HEK293 (cell line): ENCODE data around the gene LCN12.

Source experiments
- CTCF ChIA-PET: fragments of 350-600 bp; formaldehyde crosslinking; extraction: SDS; loops from one replicate; lab custom pipeline; 2021; ENCODE audit warnings: antibody characterized with exemption; lab: Yijun Ruan, JAX
- POLR2A ChIA-PET: fragments of 300-600 bp; formaldehyde crosslinking; extraction: SDS; loops from one replicate; lab custom pipeline; 2020; ENCODE audit warnings: antibody characterized with exemption, inconsistent platforms; lab: Yijun Ruan, JAX
- H3K27ac ChIP-seq: fragments of 200-500 bp; sonication (Bioruptor generic); 2 replicates; pipeline ENCODE4 v1.5.1; 2014; ENCODE audit warnings: low read depth, low read length, control low read depth, inconsistent platforms; ENCODE audit errors: extremely low read depth
- H3K36me3 ChIP-seq, 2 experiments: fragments of 200-500 bp in 1 of 2; sonication (Bioruptor generic) in 1 of 2; 1 replicate in 1 of 2; 2 replicates in 1 of 2; pipeline ENCODE4 v1.5.1; 2014 to 2017; ENCODE audit warnings: inconsistent platforms in 2 of 2, low read length in 2 of 2; ENCODE audit not compliant: control insufficient read depth in 2 of 2, insufficient read depth in 1 of 2
- H3K4me1 ChIP-seq: fragments of 200-500 bp; sonication (Bioruptor generic); 2 replicates; pipeline ENCODE4 v1.5.1; 2014; ENCODE audit warnings: mild to moderate bottlenecking, low read length, inconsistent platforms; ENCODE audit not compliant: control insufficient read depth, insufficient read depth
- H3K4me3 ChIP-seq: 2 replicates; pipeline ENCODE4 v1.5.1; 2011; ENCODE audit warnings: low read depth, mild to moderate bottlenecking, control low read depth, low read length, moderate library complexity
- H3K9me3 ChIP-seq: fragments of 200-500 bp; sonication (Bioruptor generic); 2 replicates; pipeline ENCODE4 v1.5.1; 2014; ENCODE audit warnings: low read depth, low read length, inconsistent platforms; ENCODE audit not compliant: control insufficient read depth, insufficient read depth
- CTCF ChIP-seq: fragments of 450-650 bp; formaldehyde crosslinking; IDR thresholded peaks from 2 replicates; pipeline ENCODE4 v1.5.1; 2016; ENCODE audit warnings: missing biosample characterization, missing genetic modification characterization
- GLIS2 ChIP-seq: fragments of 450-650 bp; formaldehyde crosslinking; IDR thresholded peaks from 2 replicates; pipeline ENCODE4 v1.5.1; 2016; ENCODE audit warnings: missing biosample characterization, missing genetic modification characterization
- IKZF3 ChIP-seq: fragments of 450-650 bp; IDR thresholded peaks from 2 replicates; pipeline ENCODE4 v1.5.0; 2018; ENCODE audit warnings: missing biosample characterization, mild to moderate bottlenecking, missing genetic modification characterization, moderate library complexity
- KLF1 ChIP-seq: fragments of 450-650 bp; formaldehyde crosslinking; IDR thresholded peaks from 2 replicates; pipeline ENCODE4 v1.5.1; 2016; ENCODE audit warnings: missing biosample characterization, missing genetic modification characterization
- KLF16 ChIP-seq: fragments of 450-650 bp; formaldehyde crosslinking; IDR thresholded peaks from 2 replicates; pipeline ENCODE4 v1.5.1; 2017; ENCODE audit warnings: missing biosample characterization, missing genetic modification characterization
- KLF7 ChIP-seq: fragments of 450-650 bp; formaldehyde crosslinking; IDR thresholded peaks from 2 replicates; pipeline ENCODE4 v1.5.1; 2016; ENCODE audit warnings: missing biosample characterization, missing genetic modification characterization, borderline replicate concordance
- ZBTB1 ChIP-seq: fragments of 450-650 bp; formaldehyde crosslinking; IDR thresholded peaks from 2 replicates; pipeline ENCODE4 v1.5.1; 2016; ENCODE audit warnings: missing biosample characterization, missing genetic modification characterization
- ZBTB21 ChIP-seq: fragments of 450-650 bp; formaldehyde crosslinking; IDR thresholded peaks from 2 replicates; pipeline ENCODE4 v1.5.1; 2017; ENCODE audit warnings: missing biosample characterization, missing genetic modification characterization
- ZBTB26 ChIP-seq: fragments of 450-650 bp; formaldehyde crosslinking; optimal IDR thresholded peaks from 2 replicates; pipeline ENCODE3; 2016; ENCODE audit warnings: missing biosample characterization, mild to moderate bottlenecking, missing genetic modification characterization
- ZBTB7A ChIP-seq: fragments of 450-650 bp; formaldehyde crosslinking; IDR thresholded peaks from 2 replicates; pipeline ENCODE4 v1.5.1; 2016; ENCODE audit warnings: low read depth, missing biosample characterization, missing genetic modification characterization
- ZNF133 ChIP-seq: fragments of 450-650 bp; formaldehyde crosslinking; IDR thresholded peaks from 2 replicates; pipeline ENCODE4 v1.5.1; 2016; ENCODE audit warnings: missing biosample characterization, missing genetic modification characterization
- ZNF2 ChIP-seq: fragments of 450-650 bp; formaldehyde crosslinking; IDR thresholded peaks from 2 replicates; pipeline ENCODE4 v1.5.1; 2016; ENCODE audit warnings: missing biosample characterization, missing genetic modification characterization
- ZNF335 ChIP-seq: fragments of 450-650 bp; formaldehyde crosslinking; conservative IDR thresholded peaks from 2 replicates; pipeline ENCODE4 v1.5.1; 2016; ENCODE audit warnings: missing biosample characterization, missing genetic modification characterization
- ZNF449 ChIP-seq: fragments of 450-650 bp; formaldehyde crosslinking; IDR thresholded peaks from 2 replicates; pipeline ENCODE4 v1.5.1; 2017; ENCODE audit warnings: missing biosample characterization, mild to moderate bottlenecking, missing genetic modification characterization, moderate library complexity
- ZNF501 ChIP-seq: fragments of 450-650 bp; formaldehyde crosslinking; IDR thresholded peaks from 2 replicates; pipeline ENCODE4 v1.5.1; 2016; ENCODE audit warnings: missing biosample characterization, missing genetic modification characterization
- ZNF692 ChIP-seq: fragments of 450-650 bp; formaldehyde crosslinking; IDR thresholded peaks from 2 replicates; pipeline ENCODE4 v1.5.1; 2016; ENCODE audit warnings: missing biosample characterization, missing genetic modification characterization
- ZNF76 ChIP-seq: fragments of 450-650 bp; formaldehyde crosslinking; IDR thresholded peaks from 2 replicates; pipeline ENCODE4; 2016; ENCODE audit warnings: low read depth, missing biosample characterization, missing genetic modification characterization, borderline replicate concordance

LCN12 gene

DNA sequence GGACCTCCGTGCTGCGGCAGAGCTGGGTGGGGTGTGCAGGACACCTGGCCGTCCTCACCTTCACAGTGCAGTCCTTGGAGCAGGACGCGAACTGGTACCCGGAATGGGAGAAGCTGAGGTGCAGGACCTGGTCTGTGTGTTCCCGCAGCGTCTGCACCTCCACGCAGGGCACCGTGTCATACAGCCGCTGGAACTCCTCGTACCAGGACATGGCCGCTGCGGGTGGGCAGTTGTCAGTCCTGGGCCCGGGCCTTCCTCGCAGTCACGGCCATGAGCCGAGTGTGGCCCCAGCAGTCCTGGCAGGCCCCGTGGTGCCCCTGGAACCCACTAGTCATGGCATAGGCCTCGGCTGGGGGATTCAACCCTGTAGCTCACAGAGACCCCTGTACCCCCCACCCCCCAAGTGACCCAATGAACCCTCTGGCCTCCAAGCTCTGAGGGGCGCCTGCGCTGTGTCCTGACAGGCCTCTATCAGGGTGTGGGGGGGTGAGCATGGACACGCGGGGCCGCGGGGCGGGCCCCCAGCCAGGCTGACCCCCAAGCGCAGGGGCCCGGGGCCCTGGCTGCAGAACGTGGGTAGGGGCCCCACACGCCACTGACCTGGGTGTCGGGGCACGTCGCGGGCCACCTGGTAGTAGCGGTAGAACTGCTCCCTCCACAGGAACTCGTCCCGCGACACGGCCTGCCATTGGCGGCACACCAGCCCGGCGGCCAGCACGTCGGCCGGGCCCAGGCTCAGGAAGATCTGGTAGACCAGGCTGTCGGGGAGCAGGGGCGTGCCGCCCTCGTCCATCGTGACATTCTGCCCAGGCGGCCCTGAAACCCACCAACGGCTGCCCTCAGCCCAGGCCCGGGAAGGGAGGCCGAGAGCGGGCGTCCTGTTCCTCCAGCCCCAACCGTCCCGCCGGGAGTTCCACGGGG lies 8.5 kb upstream of the LCN12 start (continued):
- TF ChIP-seq KLF7 (tag by site-specific recombination): 0 out of 2 replicates have a peak, but pooled peaks have one; percentile 15
- TF ChIP-seq ZNF335 (tag by site-specific recombination): peak; percentile 71
- no peak for TF ChIP-seq ZNF133 (tag by site-specific recombination)
- TF ChIP-seq KLF1 (tag by site-specific recombination): peak; percentile 64
- TF ChIP-seq ZBTB7A (tag by site-specific recombination): peak; percentile 75; the same call in 1 of the 2 replicates
- TF ChIP-seq ZBTB1 (tag by site-specific recombination): no peak
- 0 out of 2 replicates have a peak, but pooled peaks have one; percentile 23 for TF ChIP-seq ZNF501
- TF ChIP-seq ZNF692: 0 out of 2 replicates have a peak, but pooled peaks have one; percentile 20
- TF ChIP-seq ZBTB21 (tag by site-specific recombination): no peak
- TF ChIP-seq KLF16 (tag by site-specific recombination): 0 out of 2 replicates have a peak, but pooled peaks have one; percentile 34
- 0 out of 2 replicates have a peak, but pooled peaks have one; percentile 16 for TF ChIP-seq ZNF76
- no peak for TF ChIP-seq ZNF2 (tag by site-specific recombination)
- TF ChIP-seq GLIS2: peak; percentile 70

DNA sequence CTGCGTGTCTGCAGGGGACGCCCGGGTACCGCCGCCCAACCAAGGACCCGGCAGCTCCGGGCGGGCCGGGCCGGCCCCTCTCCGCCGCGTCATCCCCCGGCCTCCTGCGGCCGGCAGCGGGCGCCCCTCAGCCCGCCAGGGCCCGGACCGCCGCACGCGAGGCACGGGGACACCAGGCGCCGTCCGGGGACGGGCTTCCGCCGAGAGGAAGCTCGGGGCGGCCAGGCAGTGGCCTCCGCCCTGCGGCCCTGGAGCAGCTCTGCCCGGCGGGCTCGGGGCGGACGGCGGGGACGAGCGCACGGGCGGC lies 7.9 kb upstream of the LCN12 start:
- peak overlapping the region; percentile 90 for H3K27ac ChIP-seq
- CTCF ChIA-PET: interaction anchor here (0.6 to 5.7 kb wide), 10 partner anchors 8 to 263 kb away, joined by 3 to 119 read pairs (median 3); no protein-coding TSS in a partner anchor

More for the DNA sequence above, 7.9 kb upstream of the LCN12 start:
- no peaks in the 10 kb centered on the region for H3K4me1 ChIP-seq
- H3K4me3 ChIP-seq: peak overlapping the region; percentile 51
- H3K9me3 ChIP-seq: no peaks in the 10 kb centered on the region
- POLR2A ChIA-PET: interaction anchor here (0.6 to 0.9 kb wide), 3 partner anchors 48 to 1165 kb away, joined by 3 to 4 read pairs (median 3); partner anchors contain the start of genes PAXX and TMEM141
- peaks cover 0 to 42% of the 10 kb centered on the region in 2 experiments; a peak in 1 of 3 replicates for H3K36me3 ChIP-seq
- TF ChIP-seq ZBTB26 (tag by site-specific recombination) (peak; percentile 11), CTCF (tag by site-specific recombination) (0 out of 2 replicates have a peak, but pooled peaks have one; percentile 3), ZBTB21 (tag by site-specific recombination) (no peak), ZNF449 (no peak), IKZF3 (tag by site-specific recombination) (0 out of 2 replicates have a peak, but pooled peaks have one; percentile 4)
- TF ChIP-seq, all 188 proteins: peak for 3
